Endothelial cell of umbilical vein (primary cell): Measurements from ENCODE around the gene ZRANB1. TPM values are rescaled to one million over a fixed set of nuclear protein-coding genes. Genes with fewer than 3 reads are reported as not detected.

Experiments used
- BruUV-seq: library from RNA; stranded (reverse); fragments of 400-500 nt; replicated peaks from 2 replicates; lab custom pipeline; 2021; lab: Mats Ljungman, UMichigan
- CTCF ChIA-PET: fragments of 300-600, 350-600 bp; sonication (Branson Sonifier 250); formaldehyde crosslinking; loops from one replicate; lab custom pipeline; 2021; ENCODE audit warnings: antibody characterized with exemption, inconsistent platforms; lab: Charles Lee
- POLR2A ChIA-PET: fragments of 300-600, 350-600 bp; sonication (Branson Sonifier 250); formaldehyde crosslinking; loops from one replicate; lab custom pipeline; 2021; ENCODE audit warnings: antibody characterized with exemption, inconsistent platforms; lab: Charles Lee
- DNase-seq: peaks from one replicate; pipeline ENCODE4 v3.0.0-alpha.2; 2011; ENCODE audit warnings: low read depth, low spot score
- FAIRE-seq: peaks from 2 replicates; lab custom pipeline; 2011; peaks lifted over from hg19 to GRCh38; lab: Jason Lieb, UNC
- H2AFZ ChIP-seq: 2 replicates; pipeline ENCODE4 v1.6.0; 2012; ENCODE audit warnings: low read depth, low read length, control low read depth, inconsistent platforms
- H3K27ac ChIP-seq: 2 replicates; pipeline ENCODE4 v1.5.1; 2011; ENCODE audit warnings: low read depth, mild to moderate bottlenecking, control low read depth, low read length, moderate library complexity; ENCODE audit not compliant: insufficient read depth
- H3K27me3 ChIP-seq, 2 experiments: 2 replicates each; pipeline versions ENCODE4 v1.6.0 to v1.6.1; 2011; ENCODE audit warnings: low read length in 2 of 2, mixed read lengths in 1 of 2; ENCODE audit not compliant: control insufficient read depth in 2 of 2, insufficient read depth in 2 of 2
- H3K36me3 ChIP-seq, 2 experiments: 2 replicates in 1 of 2; 3 replicates in 1 of 2; pipeline ENCODE4 v1.5.1; 2011; ENCODE audit warnings: low read length in 2 of 2, mild to moderate bottlenecking in 1 of 2, moderate library complexity in 1 of 2; ENCODE audit not compliant: control insufficient read depth in 2 of 2, insufficient read depth in 2 of 2; ENCODE audit errors: extremely low read depth in 1 of 2
- H3K4me1 ChIP-seq: 3 replicates; pipeline ENCODE4 v1.5.1; 2011; ENCODE audit warnings: mild to moderate bottlenecking, low read length; ENCODE audit not compliant: control insufficient read depth, insufficient read depth; ENCODE audit errors: extremely low read depth
- H3K4me2 ChIP-seq: 2 replicates; pipeline ENCODE4 v1.6.1; 2011; ENCODE audit warnings: low read length, control low read depth, mixed read lengths; ENCODE audit not compliant: insufficient read depth
- H3K4me3 ChIP-seq, 3 experiments: fragments of 200-600 bp in 1 of 3; sonication (generic), shearing (Covaris generic) in 1 of 3; replicated peaks in 1 of 3; 2 replicates each; pipeline ENCODE4 v1.5.1; 2011 to 2016; ENCODE audit warnings: control low read depth in 3 of 3, low read length in 3 of 3, mild to moderate bottlenecking in 2 of 3, inconsistent platforms in 1 of 3, low read depth in 1 of 3, moderate library complexity in 1 of 3; ENCODE audit not compliant: insufficient read depth in 1 of 3
- H3K79me2 ChIP-seq: 2 replicates; pipeline ENCODE4 v1.6.0; 2012; ENCODE audit warnings: low read length, inconsistent platforms; ENCODE audit not compliant: control insufficient read depth, insufficient read depth
- H3K9ac ChIP-seq: replicated peaks from 2 replicates; pipeline ENCODE3; 2011; ENCODE audit warnings: low read length, control low read depth; ENCODE audit not compliant: insufficient read depth; ENCODE audit errors: extremely low read depth
- H3K9me1 ChIP-seq: replicated peaks from 3 replicates; pipeline ENCODE4 v1.6.0; 2011; ENCODE audit warnings: mild to moderate bottlenecking, low read length; ENCODE audit not compliant: control insufficient read depth, insufficient read depth; ENCODE audit errors: extremely low read depth
- H3K9me3 ChIP-seq: replicated peaks from 2 replicates; pipeline ENCODE4 v1.5.1; 2012; ENCODE audit warnings: low read length, inconsistent platforms; ENCODE audit not compliant: control insufficient read depth, insufficient read depth
- H4K20me1 ChIP-seq: replicated peaks from 2 replicates; pipeline ENCODE3; 2011; ENCODE audit warnings: mild to moderate bottlenecking, low read length; ENCODE audit not compliant: control insufficient read depth, insufficient read depth; ENCODE audit errors: extremely low read depth
- EZH2 ChIP-seq: IDR thresholded peaks from 2 replicates; pipeline ENCODE4 v1.6.1; 2012; ENCODE audit warnings: borderline replicate concordance, low read depth, mild to moderate bottlenecking, moderate library complexity, low read length, inconsistent platforms; ENCODE audit not compliant: severe bottlenecking
- FOS ChIP-seq: IDR thresholded peaks from 2 replicates; pipeline ENCODE4 v1.6.1; 2011; ENCODE audit warnings: mild to moderate bottlenecking, low read length, moderate library complexity, borderline replicate concordance; ENCODE audit not compliant: insufficient read depth
- GATA2 ChIP-seq: IDR thresholded peaks from 2 replicates; pipeline ENCODE4 v1.7.0; 2011; ENCODE audit warnings: low read depth, mild to moderate bottlenecking, moderate library complexity, mixed read lengths, low read length; ENCODE audit not compliant: insufficient read length, insufficient read depth
- JUN ChIP-seq: IDR thresholded peaks from 2 replicates; pipeline ENCODE4 v1.6.1; 2011; ENCODE audit warnings: borderline replicate concordance, low read depth; ENCODE audit not compliant: insufficient read length, insufficient read depth
- MYC ChIP-seq: IDR thresholded peaks from one replicate; pipeline ENCODE4 v1.6.1; 2011; ENCODE audit warnings: mild to moderate bottlenecking, low read depth, low read length
- POLR2A ChIP-seq: IDR thresholded peaks from 2 replicates; pipeline ENCODE4 v1.6.1; 2012; ENCODE audit warnings: low read depth, mild to moderate bottlenecking, control low read depth, low read length
- POLR2AphosphoS5 ChIP-seq: IDR thresholded peaks from 2 replicates; pipeline ENCODE4 v1.6.1; 2012; ENCODE audit warnings: low read depth, mild to moderate bottlenecking, control low read depth, low read length, moderate library complexity; ENCODE audit not compliant: insufficient read depth
- dilution Hi-C: fragments of 300-500 bp; cut with MboI; formaldehyde crosslinking; loops from one replicate; pipeline ENCODE4 v1.15.0; 2019; ENCODE audit warnings: low sequenced_read_pairs; ENCODE audit not compliant: extremely low pct_ligation_motif_present
- intact Hi-C: fragments of 100-400 bp; cut with micrococcal nuclease; formaldehyde crosslinking; loops from one replicate; pipeline ENCODE4 v1.10.0; 2022
- polyA plus RNA-seq, 4 experiments: library from polyadenylated mRNA; depleted of rRNA in 3 of 4; stranded (reverse) in 3 of 4; unstranded in 1 of 4; fragments of >200 nt; gene quantifications; 2 replicates each; pipeline versions ENCODE4 v1.2.1 to v1.2.3, GENCODE V29; 2011 to 2012; ENCODE audit warnings: missing spikeins in 1 of 4
- total RNA-seq: library from RNA; stranded (reverse); gene quantifications from 2 replicates; pipeline ENCODE4 v1.2.3, GENCODE V29; 2021
- TF ChIP-seq, protein P1 (sequence below): IDR thresholded peaks from 2 replicates; pipeline ENCODE4 v1.6.1; 2011; ENCODE audit not compliant: insufficient read depth, insufficient read length
- TF ChIP-seq, protein P2 (sequence below), 2 donors: IDR thresholded peaks; 1 replicate in 1 of 2; 2 replicates in 1 of 2; pipeline ENCODE4 v1.5.1; 2011; ENCODE audit warnings: low read length in 2 of 2, mild to moderate bottlenecking in 2 of 2, moderate library complexity in 2 of 2, control low read depth in 1 of 2, inconsistent platforms in 1 of 2, low read depth in 1 of 2; ENCODE audit not compliant: insufficient read depth in 1 of 2; ENCODE audit errors: extremely low read depth in 1 of 2

The ZRANB1 gene
- total and polyA plus RNA-seq, 2 donors (not counting 3 experiments of a cell fraction or from before 2014, with no cell fraction given) = 6.2 to 17.7 TPM

DNA sequence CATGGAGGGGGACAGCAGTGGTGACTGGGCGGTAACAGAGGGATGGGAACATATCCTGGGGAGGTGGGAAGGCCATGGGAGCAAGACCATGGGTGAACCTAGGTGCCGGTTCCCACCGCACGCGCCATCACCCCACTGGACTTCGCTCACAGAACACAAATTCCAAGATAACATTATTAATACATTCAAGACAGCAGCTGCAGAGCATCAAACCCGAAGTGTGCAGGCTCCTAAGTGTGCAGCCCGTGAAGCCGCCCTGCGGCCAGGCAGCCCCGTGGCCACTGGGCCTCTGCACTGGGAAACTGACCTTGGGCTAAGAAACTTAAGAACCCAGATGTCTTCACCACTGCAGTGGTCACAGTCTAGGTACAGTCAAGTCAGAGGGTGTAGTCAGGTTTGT lies 42.8 kb upstream of the ZRANB1 start:
- CTCF ChIA-PET = no interaction called here
- no peak for FAIRE-seq
- Histone ChIP-seq H3K27me3 (peaks cover 10 to 13% of the 10 kb centered on the region in 2 experiments), H3K36me3 (no peaks in the 10 kb centered on the region), H4K20me1 (no peaks in the 10 kb centered on the region), H3K9me1 (no peaks in the 10 kb centered on the region), H3K9me3 (no peaks in the 10 kb centered on the region), H3K79me2 (no peaks in the 10 kb centered on the region), H3K4me2 (no peak overlapping the region), H2AFZ (no peak overlapping the region), H3K4me3 (no peak overlapping the region), H3K27ac (no peak overlapping the region), H3K4me1 (no peaks in the 10 kb centered on the region), H3K9ac (no peak overlapping the region)
- intact Hi-C loops (no loop called here), dilution Hi-C loops (no loop called here)
- DNase-seq = no peak
- no TSS peak for BruUV-seq
- POLR2A ChIA-PET = no interaction called here
- TF ChIP-seq EZH2 = no peak
- no peak for TF ChIP-seq POLR2AphosphoS5
- TF ChIP-seq, protein P1, sequence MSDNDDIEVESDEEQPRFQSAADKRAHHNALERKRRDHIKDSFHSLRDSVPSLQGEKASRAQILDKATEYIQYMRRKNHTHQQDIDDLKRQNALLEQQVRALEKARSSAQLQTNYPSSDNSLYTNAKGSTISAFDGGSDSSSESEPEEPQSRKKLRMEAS = no peak
- no peak for TF ChIP-seq GATA2
- no peak for TF ChIP-seq JUN
- TF ChIP-seq MYC = no peak
- no peak for TF ChIP-seq FOS
- TF ChIP-seq POLR2A = no peak
- TF ChIP-seq, protein P2, sequence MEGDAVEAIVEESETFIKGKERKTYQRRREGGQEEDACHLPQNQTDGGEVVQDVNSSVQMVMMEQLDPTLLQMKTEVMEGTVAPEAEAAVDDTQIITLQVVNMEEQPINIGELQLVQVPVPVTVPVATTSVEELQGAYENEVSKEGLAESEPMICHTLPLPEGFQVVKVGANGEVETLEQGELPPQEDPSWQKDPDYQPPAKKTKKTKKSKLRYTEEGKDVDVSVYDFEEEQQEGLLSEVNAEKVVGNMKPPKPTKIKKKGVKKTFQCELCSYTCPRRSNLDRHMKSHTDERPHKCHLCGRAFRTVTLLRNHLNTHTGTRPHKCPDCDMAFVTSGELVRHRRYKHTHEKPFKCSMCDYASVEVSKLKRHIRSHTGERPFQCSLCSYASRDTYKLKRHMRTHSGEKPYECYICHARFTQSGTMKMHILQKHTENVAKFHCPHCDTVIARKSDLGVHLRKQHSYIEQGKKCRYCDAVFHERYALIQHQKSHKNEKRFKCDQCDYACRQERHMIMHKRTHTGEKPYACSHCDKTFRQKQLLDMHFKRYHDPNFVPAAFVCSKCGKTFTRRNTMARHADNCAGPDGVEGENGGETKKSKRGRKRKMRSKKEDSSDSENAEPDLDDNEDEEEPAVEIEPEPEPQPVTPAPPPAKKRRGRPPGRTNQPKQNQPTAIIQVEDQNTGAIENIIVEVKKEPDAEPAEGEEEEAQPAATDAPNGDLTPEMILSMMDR (IDR thresholded peaks at IDR 0.05; ENCODE audit: extremely low read depth in 1 of 2, insufficient read depth in 1 of 2, low read depth in 1 of 2, low read length in 2 of 2) = no peak
